Colonic mucosa (tissue), 4 donors: Measurements from ENCODE around the gene ABCC3. TPM values are rescaled to one million over a fixed set of nuclear protein-coding genes. Genes with fewer than 3 reads are reported as not detected.

ENCODE experiments used
- DNase-seq: peaks from one replicate; pipeline ENCODE4 v3.0.0-alpha.2; 2020
- H3K27ac ChIP-seq: fragments of 200-600 bp; one replicate; pipeline ENCODE4 v1.8.0; 2021
- H3K27me3 ChIP-seq: fragments of 200-600 bp; one replicate; pipeline ENCODE4 v1.8.0; 2021
- H3K36me3 ChIP-seq: fragments of 200-600 bp; one replicate; pipeline ENCODE4 v1.8.0; 2021
- H3K4me1 ChIP-seq: fragments of 200-600 bp; one replicate; pipeline ENCODE4 v1.8.0; 2021; ENCODE audit warnings: mild to moderate bottlenecking
- H3K4me3 ChIP-seq: fragments of 200-600 bp; one replicate; pipeline ENCODE4 v1.8.0; 2021
- H3K9ac ChIP-seq, 2 donors: one replicate each; pipeline ENCODE4 v1.7.0; 2013; ENCODE audit warnings: control low read depth in 2 of 2, low read depth in 2 of 2, low read length in 2 of 2
- H3K9me3 ChIP-seq: fragments of 200-600 bp; one replicate; pipeline ENCODE4 v1.8.0; 2021
- CTCF ChIP-seq: fragments of 200-600 bp; IDR thresholded peaks from one replicate; pipeline ENCODE4 v1.8.0; 2022; ENCODE audit warnings: antibody characterized with exemption, mild to moderate bottlenecking
- intact Hi-C: fragments of 100-400 bp; cut with DNase I; formaldehyde crosslinking; loops from one replicate; pipeline ENCODE4 v1.14.1; 2022
- total RNA-seq, 2 donors: library from RNA; stranded (reverse); fragmentation: NEBNext Ultra II Directional in 1 of 2; extraction: Animal tissue kit (Norgen Biotek cat#: 25700) in 1 of 2; gene quantifications; one replicate each; pipeline ENCODE4 v1.2.1, GENCODE V29; 2021
- donor health status: healthy.
- donor health status: DM: no; HTN: no; CAD: no.
- donor health status: DM: no; HTN: no; CAD: no.

Gene ABCC3
- total RNA-seq, 2 donors from 2014 or later: 187 to 226 TPM

- no peaks in the 10 kb centered on the region for H3K27me3 ChIP-seq
- intact Hi-C loops: loop anchor here (5.0 to 10.0 kb wide), 2 partner anchors 74 to 141 kb away; no protein-coding TSS in a partner anchor
Measured at GRCh38 chr17:50626037-50626574, 8.6 kb upstream of the ABCC3 start.

GRCh38 chr17:50627036-50627781 is 7.5 kb upstream of the ABCC3 start:
- intact Hi-C loops: loop anchor here (5.0 to 10.0 kb wide), 2 partner anchors 75 to 142 kb away; no protein-coding TSS in a partner anchor
- Histone ChIP-seq H3K27ac (no peak overlapping the region), H3K9ac (peak overlapping the region in 1 of 2 donors; percentile 54), H3K4me3 (no peak overlapping the region), H3K27me3 (no peaks in the 10 kb centered on the region), H3K9me3 (no peaks in the 10 kb centered on the region), H3K4me1 (peaks cover 19% of the 10 kb centered on the region), H3K36me3 (no peaks in the 10 kb centered on the region)
- DNase-seq: no peak
- TF ChIP-seq CTCF: no peak

More at GRCh38 chr17:50626037-50626574, 8.6 kb upstream of the ABCC3 start:
- DNase-seq: peak; percentile 58
- Histone ChIP-seq H3K4me3 (no peak overlapping the region), H3K9ac (no peak overlapping the region), H3K27ac (no peak overlapping the region), H3K9me3 (no peaks in the 10 kb centered on the region), H3K36me3 (no peaks in the 10 kb centered on the region), H3K4me1 (peaks cover 19% of the 10 kb centered on the region)
- peak; percentile 64 for TF ChIP-seq CTCF

GRCh38 chr17:50627782-50628601 is 6.7 kb upstream of the ABCC3 start:
- Histone ChIP-seq H3K9me3 (no peaks in the 10 kb centered on the region), H3K4me1 (peaks cover 19% of the 10 kb centered on the region), H3K27ac (peak overlapping the region; percentile 72), H3K9ac (peak overlapping the region in 1 of 2 donors; percentile 54), H3K4me3 (no peak overlapping the region), H3K27me3 (no peaks in the 10 kb centered on the region), H3K36me3 (no peaks in the 10 kb centered on the region)
- DNase-seq: peak; percentile 82
- intact Hi-C loops: loop anchor here (5.0 to 10.0 kb wide), 2 partner anchors 76 to 143 kb away; no protein-coding TSS in a partner anchor
- TF ChIP-seq CTCF: no peak

- H3K9me3 ChIP-seq: no peaks in the 10 kb centered on the region
- H3K4me1 ChIP-seq: peaks cover 19% of the 10 kb centered on the region
- H3K4me3 ChIP-seq: no peak overlapping the region
- no peaks in the 10 kb centered on the region for H3K27me3 ChIP-seq
- peak overlapping the region; percentile 32 for H3K27ac ChIP-seq
- H3K36me3 ChIP-seq: no peaks in the 10 kb centered on the region
- no peak for DNase-seq
- intact Hi-C loops: loop anchor here (5.0 to 10.0 kb wide), 4 partner anchors 52 to 145 kb away; no protein-coding TSS in a partner anchor
- H3K9ac ChIP-seq: peak overlapping the region in 1 of 2 donors; percentile 75
- no peak for TF ChIP-seq CTCF
Measured at GRCh38 chr17:50629902-50630301, 4.8 kb upstream of the ABCC3 start.
